A673 (cell line): Measurements from ENCODE around the gene TEAD1. TPM values are rescaled to one million over a fixed set of nuclear protein-coding genes. Genes with fewer than 3 reads are reported as not detected.

ENCODE experiments used
- BruUV-seq: library from RNA; stranded (reverse); fragments of 400-500 nt; replicated peaks from 2 replicates; lab custom pipeline; 2021; lab: Mats Ljungman, UMichigan
- CTCF ChIA-PET: fragments of 300-600 bp; sonication (Branson Sonifier 250); formaldehyde crosslinking; loops from one replicate; lab custom pipeline; 2022; ENCODE audit warnings: antibody characterized with exemption; lab: Charles Lee
- POLR2A ChIA-PET: fragments of 300-600 bp; sonication (Branson Sonifier 250); formaldehyde crosslinking; loops from one replicate; lab custom pipeline; 2022; ENCODE audit warnings: antibody characterized with exemption; ENCODE audit not compliant: low non-redundant PET; lab: Charles Lee
- DNase-seq: peaks from one replicate; pipeline ENCODE4 v3.0.0-alpha.2; 2015; ENCODE audit warnings: low spot score
- H3K27ac ChIP-seq: fragments of 200-600 bp; sonication (generic); 2 replicates; pipeline ENCODE4 v1.5.1; 2016; ENCODE audit warnings: mixed run types, low read depth, mild to moderate bottlenecking, mixed read lengths, antibody characterized with exemption, low read length; ENCODE audit not compliant: poor library complexity, severe bottlenecking
- H3K27me3 ChIP-seq: fragments of 200-600 bp; sonication (generic); replicated peaks from 2 replicates; pipeline ENCODE4 v1.6.1; 2017; ENCODE audit warnings: mixed run types, low read depth, mild to moderate bottlenecking, mixed read lengths, antibody characterized with exemption, low read length; ENCODE audit not compliant: insufficient read depth, poor library complexity
- H3K36me3 ChIP-seq: fragments of 200-600 bp; sonication (generic); 2 replicates; pipeline ENCODE4 v1.6.1; 2016; ENCODE audit warnings: mixed run types, mild to moderate bottlenecking, mixed read lengths, antibody characterized with exemption, low read length; ENCODE audit not compliant: insufficient read depth, poor library complexity, severe bottlenecking
- H3K4me1 ChIP-seq: fragments of 200-600 bp; sonication (generic); 2 replicates; pipeline ENCODE4 v1.6.1; 2017; ENCODE audit warnings: mixed run types, mild to moderate bottlenecking, mixed read lengths, antibody characterized with exemption, low read length; ENCODE audit not compliant: insufficient read depth, poor library complexity, severe bottlenecking
- H3K4me3 ChIP-seq: fragments of 200-600 bp; sonication (generic); 2 replicates; pipeline ENCODE4 v1.5.1; 2016; ENCODE audit warnings: low read depth, mixed run types, mild to moderate bottlenecking, mixed read lengths, low read length; ENCODE audit not compliant: poor library complexity, severe bottlenecking
- H3K9me3 ChIP-seq: fragments of 200-600 bp; sonication (generic); 2 replicates; pipeline ENCODE4 v1.6.1; 2016; ENCODE audit warnings: mixed run types, low read depth, mild to moderate bottlenecking, mixed read lengths, antibody characterized with exemption, low read length; ENCODE audit not compliant: poor library complexity, severe bottlenecking
- CTCF ChIP-seq: fragments of 300-800, 200-600 bp; sonication (generic); conservative IDR thresholded peaks from 2 replicates; pipeline ENCODE4 v1.5.1; 2017; ENCODE audit warnings: low read depth, mild to moderate bottlenecking, antibody characterized with exemption, low read length, moderate library complexity, mixed read lengths
- EZH2 ChIP-seq: fragments of 200-600 bp; sonication (generic); IDR thresholded peaks from 2 replicates; pipeline ENCODE4 v1.6.1; 2017; ENCODE audit warnings: borderline replicate concordance, low read depth, mild to moderate bottlenecking, mixed read lengths, antibody characterized with exemption, low read length; ENCODE audit not compliant: poor library complexity, severe bottlenecking
- intact Hi-C: fragments of 100-400 bp; cut with micrococcal nuclease; formaldehyde crosslinking; loops from one replicate; pipeline ENCODE4 v1.10.0; 2022; ENCODE audit not compliant: unreplicated experiment
- total RNA-seq: library from RNA; stranded (reverse); gene quantifications from 2 replicates; pipeline ENCODE4 v1.2.3, GENCODE V29; 2021

TEAD1 gene
- total RNA-seq, 1 experiment from 2014 or later, result 81.8 TPM

- Histone ChIP-seq H3K9me3 (peaks cover 6% of the 10 kb centered on the region), H3K4me3 (peak overlapping the region; percentile 45), H3K36me3 (no peaks in the 10 kb centered on the region), H3K27me3 (no peaks in the 10 kb centered on the region), H3K4me1 (peaks cover 29% of the 10 kb centered on the region), H3K27ac (peak overlapping the region; percentile 26)
- POLR2A ChIA-PET, result no interaction called here
- no TSS peak for BruUV-seq
- DNase-seq, result no peak
- intact Hi-C loops, result no loop called here
- CTCF ChIA-PET, result no interaction called here
- TF ChIP-seq EZH2 (no peak), CTCF (no peak)
Measured at GRCh38 chr11:12829131-12829530, 154.9 kb downstream of the TEAD1 start.

GRCh38 chr11:12829540-12830314 is 155.5 kb downstream of the TEAD1 start:
- Histone ChIP-seq H3K27ac (peak overlapping the region; percentile 17), H3K4me1 (peaks cover 29% of the 10 kb centered on the region), H3K4me3 (no peak overlapping the region), H3K27me3 (no peaks in the 10 kb centered on the region), H3K9me3 (peaks cover 6% of the 10 kb centered on the region), H3K36me3 (no peaks in the 10 kb centered on the region)
- no peak for TF ChIP-seq EZH2
- no peak for TF ChIP-seq CTCF
- intact Hi-C loops, result no loop called here
- BruUV-seq, result no TSS peak
- ChIA-PET POLR2A (no interaction called here), CTCF (no interaction called here)
- no peak for DNase-seq

GRCh38 chr11:12831471-12832202 is 157.4 kb downstream of the TEAD1 start:
- BruUV-seq, result no TSS peak
- H3K4me3 ChIP-seq, result no peak overlapping the region
- intact Hi-C loops, result no loop called here
- POLR2A ChIA-PET, result no interaction called here
- no peaks in the 10 kb centered on the region for H3K9me3 ChIP-seq
- DNase-seq, result no peak
- TF ChIP-seq CTCF (no peak), EZH2 (no peak)
- H3K27me3 ChIP-seq, result no peaks in the 10 kb centered on the region
- peaks cover 27% of the 10 kb centered on the region for H3K4me1 ChIP-seq
- CTCF ChIA-PET, result interaction anchor here (0.7 kb wide), 1 partner anchor 10 kb away, joined by 3 read pairs; no protein-coding TSS in a partner anchor
- no peaks in the 10 kb centered on the region for H3K36me3 ChIP-seq
- no peak overlapping the region for H3K27ac ChIP-seq
